ENCODE data around the gene TAL2.

DNA sequence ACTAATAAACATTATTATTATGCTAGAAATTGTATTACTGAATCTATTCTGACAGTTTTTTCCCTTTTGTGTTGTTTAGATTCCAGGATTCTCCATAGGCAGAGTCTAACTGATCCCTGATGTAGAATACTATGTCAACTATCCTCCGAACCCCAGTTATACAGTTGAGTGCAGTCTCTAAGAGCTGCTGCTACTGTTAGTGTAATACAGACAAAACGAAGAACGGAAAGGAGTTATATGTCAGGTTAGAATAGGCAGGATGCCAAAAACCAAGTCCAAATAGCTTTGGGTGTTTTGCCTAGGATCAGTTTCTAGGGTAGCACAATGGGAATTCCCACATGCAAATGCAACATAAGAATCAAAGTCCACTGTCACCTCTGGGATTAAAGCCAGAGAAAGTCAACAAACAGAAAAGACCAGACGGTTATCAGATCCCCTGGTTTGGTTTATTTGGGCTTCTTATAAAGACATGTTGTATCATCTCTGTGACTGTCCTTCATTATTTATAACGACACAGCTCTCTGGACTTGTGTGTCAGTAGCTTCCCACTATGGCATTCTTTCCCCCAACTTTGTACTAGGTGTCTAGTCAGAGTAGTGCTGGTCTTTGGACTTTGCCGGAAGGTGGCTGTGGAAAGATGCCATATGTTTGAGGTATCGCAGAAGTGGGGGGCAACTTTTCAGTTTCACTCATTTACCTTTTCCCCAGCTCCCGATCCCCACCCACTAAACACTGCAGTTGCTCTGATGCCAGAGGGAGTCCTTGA is 17.2 kb downstream of the TAL2 start:
- TF ChIP-seq, protein P1, sequence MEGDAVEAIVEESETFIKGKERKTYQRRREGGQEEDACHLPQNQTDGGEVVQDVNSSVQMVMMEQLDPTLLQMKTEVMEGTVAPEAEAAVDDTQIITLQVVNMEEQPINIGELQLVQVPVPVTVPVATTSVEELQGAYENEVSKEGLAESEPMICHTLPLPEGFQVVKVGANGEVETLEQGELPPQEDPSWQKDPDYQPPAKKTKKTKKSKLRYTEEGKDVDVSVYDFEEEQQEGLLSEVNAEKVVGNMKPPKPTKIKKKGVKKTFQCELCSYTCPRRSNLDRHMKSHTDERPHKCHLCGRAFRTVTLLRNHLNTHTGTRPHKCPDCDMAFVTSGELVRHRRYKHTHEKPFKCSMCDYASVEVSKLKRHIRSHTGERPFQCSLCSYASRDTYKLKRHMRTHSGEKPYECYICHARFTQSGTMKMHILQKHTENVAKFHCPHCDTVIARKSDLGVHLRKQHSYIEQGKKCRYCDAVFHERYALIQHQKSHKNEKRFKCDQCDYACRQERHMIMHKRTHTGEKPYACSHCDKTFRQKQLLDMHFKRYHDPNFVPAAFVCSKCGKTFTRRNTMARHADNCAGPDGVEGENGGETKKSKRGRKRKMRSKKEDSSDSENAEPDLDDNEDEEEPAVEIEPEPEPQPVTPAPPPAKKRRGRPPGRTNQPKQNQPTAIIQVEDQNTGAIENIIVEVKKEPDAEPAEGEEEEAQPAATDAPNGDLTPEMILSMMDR (IDR thresholded peaks at IDR 0.05) = no peak
- no peak for TF ChIP-seq EZH2 (IDR thresholded peaks at IDR 0.05; ENCODE audit: borderline replicate concordance, insufficient read depth, low read depth, low read length, poor library complexity, severe bottlenecking)

Data from B cell (primary cell).